Ascending aorta (tissue), 2 donors: ENCODE measurements around the gene SORCS1. TPM values are rescaled to one million over a fixed set of nuclear protein-coding genes. Genes with fewer than 3 reads are reported as not detected.
"Not testable (repeated sequence)": the region's sequence is repeated elsewhere in the genome, so short reads cannot be mapped to it uniquely, and the experiment has no call there.

ENCODE experiments used
- DNase-seq, 2 donors: peaks; one replicate each; pipeline ENCODE4 v3.0.0-alpha.2; 2019; ENCODE audit warnings: low spot score in 2 of 2
- H3K27ac ChIP-seq, 2 donors: fragments of 200-600 bp; sonication (generic); one replicate each; pipeline ENCODE4 v1.5.1; 2016 to 2017; ENCODE audit warnings: mild to moderate bottlenecking in 1 of 2
- H3K27me3 ChIP-seq: fragments of 200-600 bp; sonication (generic); one replicate; pipeline ENCODE4 v1.5.1; 2017
- H3K36me3 ChIP-seq, 2 donors: fragments of 200-600 bp; sonication (generic); one replicate each; pipeline ENCODE4 v1.5.1; 2016
- H3K4me1 ChIP-seq, 2 donors: fragments of 200-600 bp; sonication (generic); one replicate each; pipeline ENCODE4 v1.5.1; 2016 to 2017; ENCODE audit warnings: mild to moderate bottlenecking in 1 of 2
- H3K4me3 ChIP-seq, 2 donors: fragments of 200-600 bp; sonication (generic); one replicate each; pipeline ENCODE4 v1.5.1; 2016 to 2017; ENCODE audit warnings: mild to moderate bottlenecking in 1 of 2
- H3K9me3 ChIP-seq, 2 donors: fragments of 200-600 bp; sonication (generic); one replicate each; pipeline ENCODE4 v1.5.1; 2016
- CTCF ChIP-seq, 3 experiments: fragments of 200-600 bp in 2 of 3; fragments of 450-650 bp in 1 of 3; sonication (generic) in 2 of 3; IDR thresholded peaks; one replicate each; pipeline ENCODE4 v1.5.1; 2016 to 2019; ENCODE audit warnings: antibody characterized with exemption in 3 of 3, mild to moderate bottlenecking in 1 of 3, moderate library complexity in 1 of 3
- intact Hi-C: fragments of 100-400 bp; cut with DNase I; formaldehyde crosslinking; loops from one replicate; pipeline ENCODE4 v1.15.1; 2023
- total RNA-seq: library from RNA; depleted of rRNA; stranded (reverse); fragments of >200 nt; gene quantifications from one replicate; pipeline ENCODE4 v1.1.0, GENCODE V29; 2016

Gene SORCS1
- total RNA-seq, 1 donor from 2014 or later: not detected

DNA sequence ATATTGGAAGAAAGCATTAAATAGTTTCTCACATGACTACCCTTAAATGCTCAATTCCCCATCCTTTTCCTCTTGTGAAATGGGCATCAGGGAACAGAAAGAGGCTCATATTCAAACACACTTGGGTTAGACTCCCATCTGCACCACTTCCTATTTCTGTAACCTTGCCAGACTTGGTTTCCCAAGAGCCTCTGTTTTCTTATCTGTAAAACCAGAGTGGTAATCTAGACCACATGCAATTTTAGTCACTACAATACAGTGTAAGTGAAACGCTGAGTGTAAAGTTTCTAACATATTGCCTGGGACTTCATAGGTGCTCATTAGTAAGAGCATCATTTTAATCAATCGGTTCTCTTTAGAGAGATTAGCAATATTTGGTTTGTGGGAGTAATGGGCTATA is 136.3 kb downstream of the SORCS1 start:
- Histone ChIP-seq H3K36me3 (no peaks in the 10 kb centered on the region), H3K27ac (no peak overlapping the region), H3K9me3 (no peaks in the 10 kb centered on the region), H3K4me1 (no peaks in the 10 kb centered on the region), H3K4me3 (no peak overlapping the region), H3K27me3 (no peaks in the 10 kb centered on the region)
- intact Hi-C loops: no loop called here
- TF ChIP-seq CTCF (IDR thresholded peaks at IDR 0.05): no peak
- no peak for DNase-seq

DNA sequence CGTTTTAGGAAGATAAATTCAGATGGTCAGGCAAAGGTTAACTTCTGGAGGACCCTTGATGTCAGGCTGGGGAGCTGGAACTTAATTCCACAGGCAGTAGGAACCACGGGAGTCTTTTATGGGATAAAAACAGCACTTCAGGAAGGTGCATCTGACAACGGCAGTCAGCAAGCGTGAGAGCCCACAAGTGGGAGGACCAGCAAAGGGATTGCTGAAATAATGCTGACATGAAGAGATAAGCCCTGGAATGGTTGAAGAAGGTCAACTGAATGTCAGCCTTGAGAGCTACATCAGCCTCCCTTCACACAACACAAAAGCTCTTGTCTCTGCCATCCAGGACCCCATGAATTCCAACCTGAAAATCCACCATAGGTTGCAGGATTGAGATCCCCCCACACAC is 138.8 kb downstream of the SORCS1 start:
- no peak for DNase-seq
- no peaks in the 10 kb centered on the region for H3K27me3 ChIP-seq
- intact Hi-C loops: no loop called here
- no peak for TF ChIP-seq CTCF (IDR thresholded peaks at IDR 0.05)
- H3K36me3 ChIP-seq: no peaks in the 10 kb centered on the region
- no peaks in the 10 kb centered on the region for H3K9me3 ChIP-seq
- H3K4me1 ChIP-seq: no peaks in the 10 kb centered on the region
- no peak overlapping the region for H3K27ac ChIP-seq
- no peak overlapping the region for H3K4me3 ChIP-seq

DNA sequence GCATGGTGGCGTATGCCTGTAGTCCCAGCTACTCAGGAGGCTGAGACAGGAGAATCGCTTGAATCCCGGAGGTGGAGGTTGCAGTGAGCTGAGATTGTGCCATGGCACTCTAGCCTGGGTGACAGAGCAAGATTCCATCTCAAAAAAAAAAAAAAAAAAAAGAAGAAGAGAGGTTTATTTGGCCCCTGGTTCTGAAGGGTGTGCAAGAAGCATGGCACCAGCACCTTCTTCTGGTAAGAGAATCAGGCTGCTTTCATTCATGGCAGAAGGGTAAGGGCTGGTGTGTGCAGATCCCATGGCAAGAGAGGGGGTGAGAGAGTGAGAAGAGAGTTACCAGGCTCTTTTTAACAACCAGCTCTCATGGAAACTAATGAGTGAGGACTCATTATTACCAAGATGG is 140.5 kb downstream of the SORCS1 start:
- H3K36me3 ChIP-seq, H3K4me1 ChIP-seq, H3K27me3 ChIP-seq, H3K27ac ChIP-seq, H3K9me3 ChIP-seq, H3K4me3 ChIP-seq, DNase-seq, intact Hi-C loops: not testable (repeated sequence)

GRCh38 chr10:107022600-107023354 is 141.7 kb downstream of the SORCS1 start:
- H3K9me3 ChIP-seq: no peaks in the 10 kb centered on the region
- H3K36me3 ChIP-seq: no peaks in the 10 kb centered on the region
- no peak overlapping the region for H3K27ac ChIP-seq
- no peak for DNase-seq
- intact Hi-C loops: no loop called here
- no peak for TF ChIP-seq CTCF (IDR thresholded peaks at IDR 0.05)
- no peak overlapping the region for H3K4me3 ChIP-seq
- H3K27me3 ChIP-seq: no peaks in the 10 kb centered on the region
- H3K4me1 ChIP-seq: no peaks in the 10 kb centered on the region

DNA sequence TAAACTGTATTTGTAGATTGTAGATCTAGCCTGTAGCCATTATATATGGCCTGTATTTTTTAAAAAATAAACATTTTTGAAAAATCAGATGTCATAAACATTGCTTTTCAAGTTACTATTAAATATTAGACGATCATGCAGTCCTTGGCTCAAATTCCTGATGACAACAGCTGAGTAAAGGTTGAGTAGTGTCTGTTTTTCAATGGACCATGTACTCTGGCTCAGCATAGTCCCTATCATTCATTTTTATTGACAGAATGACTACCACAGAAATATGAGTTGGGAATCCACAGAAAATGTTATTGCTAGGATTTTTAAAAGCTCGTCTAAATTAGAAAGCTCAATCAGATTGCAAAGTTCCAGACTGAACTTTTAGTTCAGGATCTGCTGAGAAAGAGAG is 145.4 kb downstream of the SORCS1 start:
- TF ChIP-seq CTCF (IDR thresholded peaks at IDR 0.05): no peak
- Histone ChIP-seq H3K4me3 (no peak overlapping the region), H3K27me3 (no peaks in the 10 kb centered on the region), H3K36me3 (no peaks in the 10 kb centered on the region), H3K4me1 (no peaks in the 10 kb centered on the region), H3K9me3 (no peaks in the 10 kb centered on the region), H3K27ac (no peak overlapping the region)
- intact Hi-C loops: no loop called here
- DNase-seq: no peak

DNA sequence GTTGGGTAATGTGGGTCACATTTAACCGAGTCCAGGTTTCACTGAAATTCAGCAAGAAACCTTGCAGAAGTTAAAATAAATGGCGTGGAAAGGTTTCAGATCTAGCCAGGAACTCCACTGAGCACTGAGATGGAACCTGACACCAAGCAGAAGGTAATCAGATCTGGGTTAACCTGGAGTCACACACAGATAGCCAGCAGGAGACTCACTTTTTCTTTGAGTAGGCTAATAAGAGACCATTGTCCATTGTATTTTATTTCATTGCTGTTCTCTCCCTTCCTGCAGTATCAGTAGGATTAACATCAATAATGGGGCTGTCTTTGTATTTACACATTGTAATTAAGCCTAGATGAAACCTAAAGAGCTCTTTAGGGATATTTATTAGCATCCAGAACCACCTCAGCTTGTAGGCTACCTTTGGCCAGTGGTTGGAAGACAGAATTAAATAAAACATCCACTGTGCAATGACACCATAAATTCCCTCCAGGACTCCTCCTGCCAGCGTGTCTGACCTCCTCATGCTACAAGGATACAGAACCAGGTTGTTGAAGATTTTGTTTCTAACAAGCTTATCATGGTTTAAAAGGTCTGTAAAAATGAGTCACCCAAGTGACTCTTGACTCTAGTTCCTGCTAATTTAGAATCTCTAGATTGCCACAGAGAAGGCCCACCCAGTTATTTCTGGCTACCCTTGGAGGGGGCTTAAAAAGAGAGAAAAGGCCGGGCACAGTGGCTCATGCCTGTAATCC is 151.1 kb downstream of the SORCS1 start:
- TF ChIP-seq CTCF (IDR thresholded peaks at IDR 0.05): no peak
- no peaks in the 10 kb centered on the region for H3K9me3 ChIP-seq
- no peaks in the 10 kb centered on the region for H3K4me1 ChIP-seq
- no peak overlapping the region for H3K4me3 ChIP-seq
- H3K27ac ChIP-seq: no peak overlapping the region
- intact Hi-C loops: no loop called here
- no peak for DNase-seq
- H3K27me3 ChIP-seq: no peaks in the 10 kb centered on the region
- H3K36me3 ChIP-seq: no peaks in the 10 kb centered on the region
